ENCODE data around the gene ZNF432. TPM values are rescaled to one million over a fixed set of nuclear protein-coding genes. Genes with fewer than 3 reads are reported as not detected.
"Not testable (repeated sequence)": the region's sequence is repeated elsewhere in the genome, so short reads cannot be mapped to it uniquely, and the experiment has no call there.

The ZNF432 gene
- total RNA-seq: 4.5 and 4.9 TPM in 2 replicates

- DNase-seq (ENCODE audit: low read depth in 2 of 2): peak; percentile 74 to 94
These were observed at the start of gene ZNF432 for GRCh38 chr19:52048555-52049501. ZNF432 (minus strand) TSS chr19:52048838; CDS start chr19:52046868, 1,970 bp downstream.

DNA sequence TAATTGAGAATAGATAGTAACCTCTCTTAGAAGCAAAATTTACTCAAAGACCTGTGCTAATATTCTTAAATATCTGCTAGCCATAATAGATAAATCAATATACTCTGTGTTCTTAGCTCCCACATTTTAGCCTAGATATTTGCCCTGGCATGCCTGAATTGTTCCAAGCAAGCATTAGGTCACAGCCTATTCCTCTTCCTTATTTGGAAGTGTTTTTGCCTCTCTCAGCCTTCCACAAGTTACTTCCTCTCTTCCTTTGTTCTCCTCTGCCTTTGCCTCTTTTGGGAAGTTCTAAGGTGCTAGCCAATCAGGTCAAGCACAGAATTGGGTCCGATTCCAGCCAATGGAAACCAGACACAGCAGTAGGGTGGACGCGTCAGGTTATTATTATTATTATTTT is 47.8 kb upstream of the ZNF432 start:
- DNase-seq (ENCODE audit: low read depth in 2 of 2): not testable (repeated sequence)

GRCh38 chr19:52095172-52096014 is 46.8 kb upstream of the ZNF432 start, which contains the start of gene ZNF841:
ZNF841 (minus strand) TSS chr19:52095765; CDS start chr19:52084801, 10,964 bp downstream.
- peak; percentile 85 to 94 for DNase-seq (ENCODE audit: low read depth in 2 of 2)

DNA sequence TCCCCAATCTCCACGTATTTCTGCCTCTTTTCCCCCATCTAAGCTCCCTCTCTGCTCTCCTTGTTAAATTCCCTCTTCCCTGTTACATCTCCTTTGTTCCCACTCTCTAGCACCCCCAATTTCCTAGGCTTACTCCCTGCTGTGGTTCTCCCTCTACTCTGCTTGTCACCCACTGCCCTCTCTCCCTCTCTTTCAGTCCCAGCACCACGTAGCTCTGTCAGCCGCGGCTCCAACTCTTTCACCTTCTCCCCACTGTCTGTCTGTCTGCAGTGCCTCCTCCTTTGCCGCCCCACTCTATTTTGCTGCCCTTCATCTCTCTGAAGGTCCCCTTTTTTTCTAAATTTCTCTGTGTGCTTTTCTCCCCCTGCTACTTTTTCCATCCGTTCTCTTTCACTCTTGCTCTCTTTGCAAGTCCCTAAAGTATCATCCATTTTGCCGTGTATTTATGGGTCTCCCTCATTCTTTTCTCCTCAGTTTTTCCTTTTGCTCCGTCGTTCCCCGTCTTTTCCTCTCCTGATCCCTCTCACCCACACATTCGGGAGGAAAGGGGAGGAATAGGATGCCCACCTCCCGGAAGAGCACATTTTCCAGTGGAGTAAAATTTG is 46.0 kb upstream of the ZNF432 start:
- peak in 1 of 2 donors; percentile 6 for DNase-seq (ENCODE audit: low read depth in 2 of 2)

DNA sequence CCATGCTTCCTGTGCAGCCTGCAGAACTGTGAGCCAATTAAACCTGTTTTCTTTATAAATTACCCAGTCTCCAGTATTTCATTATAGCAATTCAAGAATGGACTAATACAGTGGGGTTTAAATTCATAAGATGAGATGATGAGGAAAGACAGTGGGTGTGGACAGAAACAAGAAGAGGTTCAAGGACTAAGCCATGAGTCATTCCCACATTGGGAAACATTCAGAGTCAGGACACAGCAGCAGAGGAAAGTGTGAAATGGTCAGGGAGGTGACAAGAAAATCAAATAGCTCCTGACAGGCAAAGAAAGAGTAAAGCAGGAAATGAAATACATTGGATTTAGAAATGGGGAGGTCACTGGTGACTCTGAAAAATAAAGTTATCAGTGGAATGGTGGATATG is 37.8 kb upstream of the ZNF432 start:
- no peak for DNase-seq (ENCODE audit: low read depth in 2 of 2)

DNA sequence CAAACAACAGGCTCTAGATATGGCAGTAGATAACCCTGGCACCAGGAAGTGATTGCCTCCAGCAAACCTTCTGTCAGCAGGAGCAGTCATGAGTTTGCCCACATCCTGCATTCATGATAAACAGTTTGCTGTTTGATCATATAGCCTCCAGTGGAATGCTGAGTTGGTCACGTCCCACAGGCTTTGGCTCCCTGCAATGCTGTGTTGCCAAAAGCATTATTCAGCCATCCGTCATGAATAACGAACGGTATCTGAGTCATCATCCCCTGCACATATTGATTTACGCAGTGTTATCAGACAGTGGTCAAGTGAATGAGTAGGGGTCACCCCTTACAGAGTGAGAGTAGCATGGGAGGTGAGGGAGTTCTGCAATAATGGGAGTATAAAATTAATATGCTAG is 21.9 kb upstream of the ZNF432 start:
- no peak for DNase-seq (ENCODE audit: low read depth in 2 of 2)

DNA sequence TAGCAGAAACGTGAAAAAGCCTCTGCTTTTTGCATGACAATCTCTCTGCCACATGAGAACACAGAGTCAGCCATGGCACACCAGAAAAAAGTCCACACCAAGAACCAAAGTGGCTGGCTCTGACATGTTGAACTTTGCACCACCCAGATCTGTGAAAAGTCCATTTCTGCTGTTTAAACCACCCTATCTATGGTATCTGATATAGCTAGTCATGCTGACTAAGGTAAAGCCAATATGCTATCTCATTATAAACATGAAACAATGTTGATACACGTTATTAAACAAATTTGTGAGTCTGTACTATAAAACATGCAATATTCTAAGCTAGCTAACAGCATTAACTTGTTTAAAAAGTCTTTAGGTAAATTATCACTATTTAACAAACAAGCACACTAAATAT is 21.0 kb upstream of the ZNF432 start:
- DNase-seq (ENCODE audit: low read depth in 2 of 2): no peak

GRCh38 chr19:52066258-52066863 is 17.7 kb upstream of the ZNF432 start:
- DNase-seq (ENCODE audit: low read depth in 2 of 2): no peak

DNA sequence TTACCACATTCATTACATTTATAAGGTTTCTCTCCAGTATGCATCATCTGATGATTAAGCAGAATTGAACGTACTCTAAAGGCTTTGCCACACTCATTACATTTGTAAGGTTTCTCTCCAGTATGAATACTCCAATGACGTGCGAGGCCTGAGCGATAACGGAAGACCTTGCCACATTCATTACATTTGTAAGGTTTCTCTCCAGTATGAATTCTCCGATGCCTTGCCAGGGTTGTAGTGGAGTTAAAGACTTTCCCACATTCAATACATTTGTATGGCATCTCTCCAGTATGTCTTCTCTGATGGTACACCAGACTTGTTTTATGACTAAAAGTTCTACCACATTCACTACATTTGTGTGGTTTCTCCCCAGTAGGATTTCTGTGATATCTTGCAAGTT is 16.8 kb upstream of the ZNF432 start:
- no peak for DNase-seq (ENCODE audit: low read depth in 2 of 2)

GRCh38 chr19:52056480-52056879 is 7.8 kb upstream of the ZNF432 start:
- DNase-seq (ENCODE audit: low read depth in 2 of 2): not testable (repeated sequence)

GRCh38 chr19:52051736-52052135 is 3.1 kb upstream of the ZNF432 start:
- not testable (repeated sequence) for DNase-seq (ENCODE audit: low read depth in 2 of 2)

GRCh38 chr19:52039169-52039568 is 9.5 kb downstream of the ZNF432 start:
- no peak for DNase-seq (ENCODE audit: low read depth in 2 of 2)

DNA sequence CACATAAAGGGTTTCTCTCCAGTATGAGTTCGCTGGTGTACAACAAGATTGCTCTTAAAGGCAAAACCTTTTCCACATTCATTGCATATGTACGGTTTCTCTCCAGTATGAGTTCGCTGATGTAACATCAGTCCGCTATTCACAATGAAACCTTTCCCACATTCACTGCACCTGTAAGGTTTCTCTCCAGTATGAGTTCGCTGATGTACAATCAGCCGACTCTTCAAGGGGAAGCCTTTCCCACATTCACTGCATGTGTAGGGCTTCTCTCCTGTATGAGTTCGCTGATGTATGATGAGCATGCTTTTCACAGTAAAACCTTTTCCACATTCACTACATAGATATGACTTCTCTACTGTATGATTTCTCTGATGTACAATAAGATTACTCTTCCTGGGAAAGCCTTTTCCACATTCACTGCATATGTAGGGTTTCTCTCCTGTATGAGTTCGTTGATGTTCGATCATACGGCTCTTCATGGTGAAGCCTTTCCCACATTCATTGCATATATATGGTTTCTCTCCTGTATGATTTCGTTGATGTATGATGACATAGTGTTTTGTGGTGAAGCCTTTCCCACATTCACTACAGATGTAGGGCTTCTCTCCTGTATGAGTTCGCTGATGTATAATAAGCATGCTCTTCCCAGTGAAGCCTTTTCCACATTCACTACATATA is 14.4 kb downstream of the ZNF432 start:
- no peak for DNase-seq (ENCODE audit: low read depth in 2 of 2)

DNA sequence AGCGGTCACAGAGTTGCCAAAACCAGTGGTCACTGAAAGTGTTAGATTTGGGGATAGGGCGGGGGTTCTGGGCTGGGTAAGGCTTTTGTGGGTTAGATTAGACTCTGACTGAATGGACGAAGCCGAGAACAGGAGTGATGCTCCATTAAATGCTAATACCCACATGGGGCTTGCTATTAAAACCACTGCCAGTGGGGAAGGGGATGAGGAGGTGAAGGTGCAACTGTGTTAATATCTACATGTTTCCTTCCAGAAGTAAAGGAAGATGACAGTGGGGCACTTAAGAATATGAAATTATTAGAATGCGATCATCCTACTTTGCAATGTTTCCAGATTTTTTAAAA is 19.9 kb downstream of the ZNF432 start:
- no peak for DNase-seq (ENCODE audit: low read depth in 2 of 2)

DNA sequence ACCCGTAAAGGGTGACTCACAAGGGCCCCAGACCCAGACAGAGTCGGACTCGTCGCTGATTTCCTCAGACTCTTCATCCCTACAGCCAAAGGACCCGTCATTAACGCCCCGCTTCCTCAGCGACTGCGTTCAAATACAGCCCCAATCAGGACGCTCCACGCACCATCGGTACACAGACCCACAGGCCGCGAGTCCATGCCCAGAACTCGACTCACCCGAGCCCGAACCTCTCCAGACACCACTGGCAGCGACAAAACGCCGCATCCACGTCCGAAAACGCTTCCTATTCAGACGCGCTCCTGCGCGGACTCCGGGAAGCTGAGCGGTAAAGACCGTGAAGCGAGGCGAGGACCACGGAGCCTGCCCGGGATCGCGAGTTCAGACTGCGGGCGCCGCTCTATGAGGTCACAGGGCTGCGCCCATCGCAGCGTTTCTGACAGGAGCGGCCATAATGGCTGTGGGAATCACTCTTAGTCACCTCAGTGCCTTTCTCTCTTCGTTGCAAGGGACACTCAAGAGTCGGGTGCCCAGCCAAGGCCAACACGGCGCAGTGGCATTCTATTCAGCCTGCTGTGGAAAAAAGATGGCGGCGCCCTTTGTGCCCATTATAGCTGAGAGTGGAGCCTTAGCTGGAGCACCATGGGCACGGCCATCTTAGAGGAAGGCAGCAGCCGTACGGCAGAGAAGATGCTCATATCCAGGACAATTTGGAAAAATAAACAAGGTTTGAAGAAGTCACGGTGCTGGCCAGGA is 20.4 kb downstream of the ZNF432 start, which contains the start of gene ZNF614:
Gene ZNF614 (minus strand): TSS at position 353 of the 753 bp plus-strand sequence. CDS start 2,634 bp downstream, outside the sequence.
- peak; percentile 79 to 95 for DNase-seq (ENCODE audit: low read depth in 2 of 2)

DNA sequence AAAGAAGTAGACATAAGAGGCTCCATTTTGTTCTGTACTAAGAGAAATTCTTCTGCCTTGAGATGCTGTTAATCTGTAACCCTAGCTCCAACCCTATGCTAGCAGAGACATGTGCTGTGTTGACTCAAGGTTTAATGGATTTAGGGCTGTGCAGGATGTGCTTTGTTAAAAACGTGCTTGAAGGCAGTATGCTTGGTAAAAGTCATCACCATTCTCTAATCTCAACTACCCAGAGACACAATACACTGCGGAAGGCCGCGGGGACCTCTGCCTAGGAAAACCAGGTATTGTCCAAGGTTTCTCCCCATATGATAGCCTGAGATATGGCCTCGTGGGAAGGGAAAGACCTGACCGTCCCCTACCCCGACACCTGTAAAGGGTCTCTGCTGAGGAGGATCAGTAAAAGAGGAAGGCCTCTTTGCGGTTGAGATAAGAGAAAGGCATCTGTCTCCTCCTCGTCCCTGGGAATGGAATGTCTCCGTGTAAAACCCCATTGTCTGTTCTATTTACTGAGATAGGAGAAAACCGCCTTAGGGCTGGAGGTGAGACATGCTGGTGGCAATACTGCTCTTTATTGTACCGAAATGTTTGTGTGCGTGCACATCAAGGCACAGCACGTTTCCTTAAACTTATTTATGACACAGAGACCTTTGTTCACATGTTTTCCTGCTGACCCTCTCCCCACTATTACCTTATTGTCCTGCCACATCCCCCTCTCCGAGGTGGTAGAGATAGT is 22.2 kb downstream of the ZNF432 start:
- DNase-seq (ENCODE audit: low read depth in 2 of 2): not testable (repeated sequence)

GRCh38 chr19:52024478-52024877 is 24.2 kb downstream of the ZNF432 start:
- not testable (repeated sequence) for DNase-seq (ENCODE audit: low read depth in 2 of 2)

- no peak for DNase-seq (ENCODE audit: low read depth in 2 of 2)
These were observed 26.4 kb downstream of the ZNF432 start for GRCh38 chr19:52022193-52022592.

GRCh38 chr19:52020506-52020905 is 28.1 kb downstream of the ZNF432 start:
- DNase-seq (ENCODE audit: low read depth in 2 of 2): no peak
